ENCODE data around the gene ZNF175.

- TF ChIP-seq POLR2A (IDR thresholded peaks at IDR 0.05) (no peak), CTCF (IDR thresholded peaks at IDR 0.05) (no peak)
These were observed 28.4 kb upstream of the ZNF175 start for GRCh38 chr19:51542699-51543098.

Measured in prostate gland (tissue), 2 donors.